MCF 10A (cell line): ENCODE data around the gene PTTG1IP. TPM values are rescaled to one million over a fixed set of nuclear protein-coding genes. Genes with fewer than 3 reads are reported as not detected.
A peak's percentile ranks its signal among the peaks of the same experiment; 100 is the strongest.

Experiments
- BruUV-seq: library from RNA; stranded (reverse); fragments of 400-500 nt; replicated peaks from 2 replicates; lab custom pipeline; 2021; lab: Mats Ljungman, UMichigan
- CTCF ChIA-PET: fragments of 300-600 bp; sonication (Branson Sonifier 250); formaldehyde crosslinking; extraction: SDS; loops from one replicate; lab custom pipeline; 2021; ENCODE audit warnings: antibody characterized with exemption, inconsistent platforms; lab: Yijun Ruan, JAX
- POLR2A ChIA-PET: fragments of 300-600, 350-650 bp; sonication (Branson Sonifier 250); formaldehyde crosslinking; extraction: SDS; loops from one replicate; lab custom pipeline; 2020; ENCODE audit warnings: antibody characterized with exemption, inconsistent platforms; lab: Yijun Ruan, JAX
- DNase-seq: peaks from one replicate; pipeline ENCODE4 v3.0.0-alpha.2; 2018; ENCODE audit not compliant: unreplicated experiment
- H3K27ac Mint-ChIP-seq: one replicate; pipeline ENCODE4 v1.8.0; 2022; ENCODE audit warnings: mild to moderate bottlenecking, low read depth, mixed read lengths; ENCODE audit not compliant: unreplicated experiment
- H3K27me3 Mint-ChIP-seq: one replicate; pipeline ENCODE4 v1.8.0; 2022; ENCODE audit warnings: mixed read lengths; ENCODE audit not compliant: insufficient read depth, unreplicated experiment
- H3K36me3 Mint-ChIP-seq: one replicate; pipeline ENCODE4 v1.8.0; 2022; ENCODE audit warnings: mild to moderate bottlenecking, moderate library complexity, mixed read lengths; ENCODE audit not compliant: insufficient read depth, unreplicated experiment
- H3K4me1 Mint-ChIP-seq: one replicate; pipeline ENCODE4 v1.8.0; 2022; ENCODE audit warnings: mixed read lengths; ENCODE audit not compliant: insufficient read depth, unreplicated experiment
- H3K4me3 Mint-ChIP-seq: one replicate; pipeline ENCODE4 v1.8.0; 2022; ENCODE audit warnings: mild to moderate bottlenecking, moderate library complexity, mixed read lengths; ENCODE audit not compliant: unreplicated experiment
- H3K9me3 Mint-ChIP-seq: one replicate; pipeline ENCODE4 v1.8.0; 2022; ENCODE audit warnings: mixed read lengths; ENCODE audit not compliant: unreplicated experiment
- CTCF ChIP-seq: fragments of 200-600 bp; IDR thresholded peaks from one replicate; pipeline ENCODE4 v1.8.0; 2022; ENCODE audit warnings: antibody characterized with exemption, mild to moderate bottlenecking; ENCODE audit not compliant: unreplicated experiment
- intact Hi-C: fragments of 100-400 bp; cut with micrococcal nuclease; formaldehyde crosslinking; loops from 2 replicates; pipeline ENCODE4 v1.14.1; 2022
- total RNA-seq: library from RNA; stranded (reverse); gene quantifications from 2 replicates; pipeline ENCODE4 v1.2.3, GENCODE V29; 2022

The PTTG1IP gene
- total RNA-seq, 1 experiment from 2014 or later, result 338 TPM

GRCh38 chr21:44819283-44820243 is 53.9 kb downstream of the PTTG1IP start:
- Mint-ChIP-seq H3K9me3 (peaks cover 28% of the 10 kb centered on the region), H3K27ac (no peak overlapping the region), H3K4me3 (peak overlapping the region; percentile 49), H3K4me1 (peaks cover 5% of the 10 kb centered on the region), H3K27me3 (no peaks in the 10 kb centered on the region), H3K36me3 (peaks cover 14% of the 10 kb centered on the region)
- intact Hi-C loops, result loop anchor here (5.0 kb wide), 2 partner anchors 53 to 108 kb away; partner anchors contain the start of gene PTTG1IP
- DNase-seq, result no peak
- no peak for TF ChIP-seq CTCF
- CTCF ChIA-PET, result no interaction called here
- POLR2A ChIA-PET, result interaction anchor here (1.5 kb wide), 1 partner anchor 9 kb away, joined by 4 read pairs; no protein-coding TSS in a partner anchor
- BruUV-seq, result no TSS peak

- peaks cover 14% of the 10 kb centered on the region for H3K36me3 Mint-ChIP-seq
- H3K27ac Mint-ChIP-seq, result no peak overlapping the region
- peak overlapping the region; percentile 49 for H3K4me3 Mint-ChIP-seq
- no peak for DNase-seq
- peaks cover 26% of the 10 kb centered on the region for H3K9me3 Mint-ChIP-seq
- TF ChIP-seq CTCF, result no peak
- BruUV-seq, result no TSS peak
- ChIA-PET CTCF (interaction anchor here (0.5 kb wide), 1 partner anchor 74 kb away, joined by 3 read pairs; no protein-coding TSS in a partner anchor), POLR2A (no interaction called here)
- peaks cover 5% of the 10 kb centered on the region for H3K4me1 Mint-ChIP-seq
- intact Hi-C loops, result loop anchor here (5.0 kb wide), 2 partner anchors 54 to 109 kb away; partner anchors contain the start of gene PTTG1IP
- no peaks in the 10 kb centered on the region for H3K27me3 Mint-ChIP-seq
These were observed 54.9 kb downstream of the PTTG1IP start for GRCh38 chr21:44818640-44819011.

- BruUV-seq, result TSS peak; percentile 54
- CTCF ChIA-PET, result interaction anchor here (0.5 to 1.0 kb wide), 2 partner anchors 13 to 75 kb away, joined by 3 read pairs; no protein-coding TSS in a partner anchor
- POLR2A ChIA-PET, result interaction anchor here (0.7 to 0.9 kb wide), 3 partner anchors 16 to 122 kb away, joined by 3 to 11 read pairs (median 3); partner anchors contain the start of genes SLX9 and UBE2G2
These were observed 55.4 kb downstream of the PTTG1IP start, which contains the start of gene SUMO3 for GRCh38 chr21:44817914-44818639. TSS of gene SUMO3 (minus strand) at chr21:44818062. CDS start at chr21:44817968, 94 bp downstream.

More at GRCh38 chr21:44817914-44818639, 55.4 kb downstream of the PTTG1IP start, which contains the start of gene SUMO3:
- Mint-ChIP-seq H3K27ac (no peak within 1 kb of the TSS), H3K4me1 (peaks cover 6% of the 10 kb centered on the region), H3K36me3 (peaks cover 14% of the 10 kb centered on the region), H3K27me3 (no peaks in the 10 kb centered on the region), H3K4me3 (peak within 1 kb of the TSS; percentile 72), H3K9me3 (peaks cover 21% of the 10 kb centered on the region)
- peak; percentile 60 for DNase-seq
- intact Hi-C loops, result loop anchor here (5.0 kb wide), 2 partner anchors 54 to 109 kb away; partner anchors contain the start of gene PTTG1IP
- no peak for TF ChIP-seq CTCF
